ENCODE results near the gene DAPK1. TPM values are rescaled to one million over a fixed set of nuclear protein-coding genes. Genes with fewer than 3 reads are reported as not detected.

DAPK1 gene
- total RNA-seq, 4 donors from 2014 or later, result 19.1 to 44.8 (median 40.4) TPM

GRCh38 chr9:87572719-87573118, 75.1 kb downstream of the DAPK1 start:
- Histone ChIP-seq H3K36me3 (no peaks in the 10 kb centered on the region), H3K4me3 (no peak overlapping the region), H3K27me3 (no peaks in the 10 kb centered on the region), H3K4me1 (peaks cover 0 to 6% of the 10 kb centered on the region in 2 donors), H3K9me3 (no peaks in the 10 kb centered on the region), H3K27ac (no peak overlapping the region)
- no peak for TF ChIP-seq POLR2A (IDR thresholded peaks at IDR 0.05)
- TF ChIP-seq, protein P1, sequence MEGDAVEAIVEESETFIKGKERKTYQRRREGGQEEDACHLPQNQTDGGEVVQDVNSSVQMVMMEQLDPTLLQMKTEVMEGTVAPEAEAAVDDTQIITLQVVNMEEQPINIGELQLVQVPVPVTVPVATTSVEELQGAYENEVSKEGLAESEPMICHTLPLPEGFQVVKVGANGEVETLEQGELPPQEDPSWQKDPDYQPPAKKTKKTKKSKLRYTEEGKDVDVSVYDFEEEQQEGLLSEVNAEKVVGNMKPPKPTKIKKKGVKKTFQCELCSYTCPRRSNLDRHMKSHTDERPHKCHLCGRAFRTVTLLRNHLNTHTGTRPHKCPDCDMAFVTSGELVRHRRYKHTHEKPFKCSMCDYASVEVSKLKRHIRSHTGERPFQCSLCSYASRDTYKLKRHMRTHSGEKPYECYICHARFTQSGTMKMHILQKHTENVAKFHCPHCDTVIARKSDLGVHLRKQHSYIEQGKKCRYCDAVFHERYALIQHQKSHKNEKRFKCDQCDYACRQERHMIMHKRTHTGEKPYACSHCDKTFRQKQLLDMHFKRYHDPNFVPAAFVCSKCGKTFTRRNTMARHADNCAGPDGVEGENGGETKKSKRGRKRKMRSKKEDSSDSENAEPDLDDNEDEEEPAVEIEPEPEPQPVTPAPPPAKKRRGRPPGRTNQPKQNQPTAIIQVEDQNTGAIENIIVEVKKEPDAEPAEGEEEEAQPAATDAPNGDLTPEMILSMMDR (IDR thresholded peaks at IDR 0.05), result no peak
- no peak for DNase-seq
- intact Hi-C loops (cut with DNase I; ENCODE audit: low total_unique reads), result no loop called here

DNA sequence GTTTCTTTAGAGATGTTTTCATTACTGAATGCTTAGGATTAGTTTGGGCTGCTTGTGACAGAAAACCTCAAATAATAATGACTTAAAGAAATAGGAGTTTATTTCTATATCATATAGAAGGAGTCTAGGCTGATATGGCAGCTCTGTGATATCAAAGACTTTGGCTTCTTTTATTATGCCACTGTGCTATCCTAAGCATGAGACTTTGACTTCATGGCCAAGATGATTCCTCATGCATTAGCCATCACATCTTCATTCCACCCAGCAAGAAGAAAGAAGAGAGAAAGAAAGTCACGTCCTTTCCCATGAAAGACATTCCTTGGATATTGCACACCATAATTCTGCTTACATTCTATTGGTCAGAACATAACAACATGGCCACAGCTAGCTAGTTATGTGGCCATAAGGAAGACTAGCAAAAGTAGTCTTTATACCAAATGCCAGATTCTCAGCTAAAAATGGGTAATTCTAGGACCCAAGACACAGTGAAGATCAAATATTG, 76.2 kb downstream of the DAPK1 start:
- intact Hi-C loops (cut with DNase I; ENCODE audit: low total_unique reads), result no loop called here
- no peak overlapping the region for H3K27ac ChIP-seq
- TF ChIP-seq POLR2A (IDR thresholded peaks at IDR 0.05), result no peak
- TF ChIP-seq, protein P1 (IDR thresholded peaks at IDR 0.05), result no peak
- no peaks in the 10 kb centered on the region for H3K36me3 ChIP-seq
- no peak overlapping the region for H3K4me3 ChIP-seq
- no peak for DNase-seq
- no peaks in the 10 kb centered on the region for H3K9me3 ChIP-seq
- H3K27me3 ChIP-seq, result no peaks in the 10 kb centered on the region
- peaks cover 6 to 8% of the 10 kb centered on the region in 2 donors for H3K4me1 ChIP-seq

GRCh38 chr9:87577746-87578145, 80.1 kb downstream of the DAPK1 start:
- Histone ChIP-seq H3K4me3 (no peak overlapping the region), H3K4me1 (peaks cover 0 to 17% of the 10 kb centered on the region in 2 donors), H3K9me3 (no peaks in the 10 kb centered on the region), H3K27ac (no peak overlapping the region), H3K36me3 (no peaks in the 10 kb centered on the region), H3K27me3 (no peaks in the 10 kb centered on the region)
- no peak for DNase-seq
- no peak for TF ChIP-seq POLR2A (IDR thresholded peaks at IDR 0.05)
- TF ChIP-seq, protein P1 (IDR thresholded peaks at IDR 0.05), result no peak
- intact Hi-C loops (cut with DNase I; ENCODE audit: low total_unique reads), result no loop called here

GRCh38 chr9:87578625-87579024, 81.0 kb downstream of the DAPK1 start:
- Histone ChIP-seq H3K4me3 (no peak overlapping the region), H3K9me3 (no peaks in the 10 kb centered on the region), H3K27ac (no peak overlapping the region), H3K27me3 (no peaks in the 10 kb centered on the region), H3K4me1 (peaks cover 0 to 17% of the 10 kb centered on the region in 2 donors), H3K36me3 (no peaks in the 10 kb centered on the region)
- no peak for DNase-seq
- TF ChIP-seq, protein P1 (IDR thresholded peaks at IDR 0.05), result no peak
- TF ChIP-seq POLR2A (IDR thresholded peaks at IDR 0.05), result no peak
- intact Hi-C loops (cut with DNase I; ENCODE audit: low total_unique reads), result no loop called here

- Histone ChIP-seq H3K27me3 (no peaks in the 10 kb centered on the region), H3K36me3 (no peaks in the 10 kb centered on the region), H3K4me1 (peaks cover 0 to 17% of the 10 kb centered on the region in 2 donors), H3K9me3 (no peaks in the 10 kb centered on the region), H3K4me3 (no peak overlapping the region), H3K27ac (no peak overlapping the region)
- TF ChIP-seq POLR2A (IDR thresholded peaks at IDR 0.05), result no peak
- TF ChIP-seq, protein P1 (IDR thresholded peaks at IDR 0.05), result no peak
- intact Hi-C loops (cut with DNase I; ENCODE audit: low total_unique reads), result no loop called here
- DNase-seq, result no peak
Observed at GRCh38 chr9:87579781-87580541, 82.3 kb downstream of the DAPK1 start.
